GM21825 (cell line): ENCODE results near the gene ECE1.

Experiments
- ATAC-seq: cut with Tn5 transposase; IDR thresholded peaks from one replicate; pipeline ENCODE4 v1.9.1; 2021; ENCODE audit warnings: mild to moderate bottlenecking, moderate library complexity; ENCODE audit not compliant: unreplicated experiment

ECE1 gene

DNA sequence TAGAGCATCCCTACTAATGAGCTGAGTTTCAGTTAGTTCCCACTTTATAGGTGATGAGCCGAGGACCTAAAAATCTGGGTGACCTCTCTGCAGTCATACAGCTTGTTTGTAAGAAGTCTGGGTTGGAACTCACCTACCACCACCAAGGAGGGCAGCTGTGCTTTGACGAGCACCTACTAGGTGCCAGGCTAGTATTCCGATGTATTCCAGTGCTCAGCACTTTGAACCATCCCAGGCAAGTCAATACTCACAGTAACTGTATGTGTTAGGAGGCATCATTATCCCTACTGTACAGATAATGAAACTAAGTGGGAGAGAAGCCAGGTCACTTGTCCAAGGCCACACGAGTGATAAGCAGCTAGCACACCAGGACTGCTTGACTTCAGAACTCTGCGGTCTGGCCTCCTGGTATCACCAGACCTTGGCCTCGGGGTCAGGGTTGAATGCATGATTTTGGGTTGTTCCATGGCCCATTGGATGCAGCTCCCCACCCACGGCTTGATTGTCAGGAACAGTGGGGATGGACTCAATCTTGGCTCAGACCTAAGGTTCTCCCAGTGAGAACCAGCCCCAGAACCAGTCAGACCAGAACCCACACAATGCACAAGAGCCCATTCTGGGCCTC lies 20.7 kb downstream of the ECE1 start:
- no peak for ATAC-seq

DNA sequence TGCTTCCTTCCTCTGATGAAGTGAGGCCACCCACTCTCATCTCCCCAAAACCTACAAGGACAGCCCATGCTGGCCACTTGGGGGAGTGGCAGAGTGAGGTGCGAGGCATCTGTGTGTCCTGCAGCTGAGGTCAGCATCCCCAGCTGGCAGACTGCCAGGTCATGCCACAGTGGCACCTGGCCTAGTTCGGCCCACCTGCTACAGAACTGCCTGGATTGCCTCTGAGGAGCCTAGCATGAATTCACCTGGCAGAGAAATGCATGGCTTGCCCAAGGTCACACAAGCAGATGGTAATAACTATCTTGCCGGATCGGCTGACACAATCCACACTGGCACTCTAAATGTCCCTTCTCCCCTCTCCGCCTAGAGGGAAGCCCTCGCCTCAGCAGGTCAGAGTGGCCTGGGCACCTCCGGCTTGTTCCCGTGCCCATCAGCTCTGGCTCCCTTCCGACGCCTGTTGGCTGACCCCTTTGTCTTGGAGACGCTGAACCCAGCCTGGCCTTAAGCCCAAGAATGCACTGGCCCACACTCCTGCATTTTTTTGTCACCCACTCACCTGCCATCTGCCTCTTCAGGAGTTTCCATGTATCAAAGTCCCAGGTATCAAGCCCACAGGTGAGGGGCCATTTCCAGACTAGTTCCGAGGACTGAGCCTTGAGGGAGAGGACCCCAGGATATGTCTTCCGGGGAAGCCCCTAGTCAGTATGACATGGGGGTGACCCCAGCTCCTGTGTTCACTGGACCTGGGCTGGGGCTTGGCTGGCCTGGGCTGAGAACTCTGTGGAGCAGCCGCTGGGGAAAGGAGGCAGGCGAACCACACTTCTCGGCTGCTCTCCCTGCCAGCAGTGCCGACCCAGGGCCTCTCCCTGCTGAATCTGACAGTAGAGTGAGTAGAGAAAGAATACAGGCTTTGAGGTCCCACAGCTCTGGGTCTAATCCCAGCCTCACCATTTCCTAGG lies 21.7 kb downstream of the ECE1 start:
- ATAC-seq = no peak

DNA sequence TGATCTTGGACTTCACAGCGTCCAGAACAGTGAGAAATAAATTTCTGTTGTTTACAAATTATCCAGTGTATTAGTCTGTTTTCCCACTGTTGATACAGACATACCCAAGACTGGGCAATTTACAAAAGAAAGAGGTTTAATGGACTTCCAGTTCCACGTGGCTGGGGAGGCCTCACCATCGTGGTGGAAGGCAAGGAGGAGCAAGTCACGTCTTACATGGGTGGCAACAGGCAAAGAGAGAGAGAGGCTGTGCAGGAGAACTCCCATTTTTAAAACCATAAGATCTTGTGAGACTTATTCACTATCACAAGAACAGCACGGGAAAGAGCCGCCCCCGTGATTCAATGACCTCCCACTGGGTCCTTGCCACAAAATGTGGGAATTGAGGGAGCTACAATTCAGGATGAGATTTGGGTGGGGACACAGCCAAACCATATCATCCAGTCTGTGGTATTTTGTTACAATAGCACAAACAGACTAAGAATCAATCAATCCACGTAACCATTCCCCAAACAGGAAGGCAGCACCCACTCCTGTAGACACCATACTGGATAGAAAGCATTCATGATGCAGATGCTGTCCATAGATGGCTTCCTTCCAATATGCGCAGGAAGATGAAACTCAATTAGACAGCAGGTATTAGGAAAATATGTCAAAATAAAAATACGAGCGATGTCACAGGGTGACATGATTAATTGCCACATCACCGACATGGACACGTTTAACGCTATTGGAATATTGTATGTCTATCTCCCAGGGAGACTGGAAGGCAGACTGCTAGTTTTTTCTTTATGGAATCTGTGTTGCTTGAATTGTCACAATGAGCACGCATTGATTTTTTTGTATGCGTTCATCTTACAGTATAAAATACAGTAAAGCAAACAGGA lies 22.8 kb downstream of the ECE1 start:
- no peak for ATAC-seq

DNA sequence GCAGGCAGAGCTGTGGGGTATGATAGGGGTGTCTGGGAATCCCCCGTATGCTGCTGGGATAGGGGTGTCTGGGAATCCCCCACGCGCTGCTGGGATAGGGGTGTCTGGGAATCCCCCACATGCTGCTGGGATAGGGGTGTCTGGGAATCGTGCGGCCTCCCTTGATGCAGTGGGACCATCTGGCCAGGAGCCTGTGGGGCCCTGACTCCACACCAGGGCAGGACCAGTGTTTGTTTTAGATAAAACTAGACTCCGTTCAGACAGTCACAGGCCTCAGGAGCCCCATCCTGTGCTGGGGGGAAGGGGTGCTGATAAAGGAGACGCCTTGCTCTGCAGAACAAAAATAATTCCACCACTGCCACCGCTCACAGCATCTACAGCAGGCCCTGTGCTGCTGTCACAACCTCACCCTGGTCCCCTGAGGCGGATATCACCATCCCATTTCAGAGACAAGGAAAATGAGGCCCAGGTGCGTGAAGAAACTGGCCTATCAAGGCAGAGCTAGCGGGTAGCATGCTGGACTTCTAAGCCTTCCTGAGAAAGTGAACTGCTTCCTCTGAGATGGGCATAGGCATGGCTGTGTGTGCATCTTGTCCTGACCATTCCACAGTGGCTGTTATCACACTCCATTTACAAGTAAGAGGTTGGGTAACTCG lies 24.0 kb downstream of the ECE1 start:
- no peak for ATAC-seq

DNA sequence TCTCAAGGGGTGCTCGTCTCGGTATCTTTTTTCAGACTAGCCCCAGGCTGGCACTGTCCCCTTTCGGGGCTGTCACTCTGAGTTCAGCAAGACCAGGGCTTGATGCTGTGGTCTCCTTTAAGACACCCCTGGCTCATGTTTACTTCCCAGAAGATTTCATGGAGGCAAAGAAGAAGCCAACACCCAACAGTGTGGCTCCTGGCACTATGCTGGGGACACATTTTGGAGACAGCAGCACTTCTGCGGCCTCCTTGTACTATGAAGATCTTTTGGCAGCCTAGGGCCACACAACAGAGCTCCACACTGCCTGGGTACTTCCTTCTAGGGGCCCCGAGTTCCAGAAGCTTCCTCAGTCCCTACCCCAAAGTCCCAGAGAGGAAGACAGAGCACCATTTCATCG lies 24.6 kb downstream of the ECE1 start:
- no peak for ATAC-seq

DNA sequence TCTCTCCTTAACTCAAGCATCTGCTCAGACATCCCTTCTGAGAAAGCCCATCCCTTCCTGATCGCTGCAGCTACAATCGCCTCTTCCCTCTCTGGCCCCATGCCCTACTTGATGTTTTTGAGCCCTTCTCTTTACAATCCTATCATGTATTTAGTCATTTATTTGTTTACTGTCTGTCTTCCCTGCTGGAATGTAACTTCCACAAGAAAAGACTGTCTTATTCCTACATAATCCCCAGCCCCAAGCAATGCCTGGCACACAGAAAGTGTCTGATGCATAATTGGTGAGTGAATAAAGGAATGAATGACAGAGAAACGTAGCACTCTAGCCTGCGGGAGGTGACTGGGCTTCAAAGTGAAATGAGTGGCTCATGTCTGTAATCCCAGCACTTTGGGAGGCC lies 25.4 kb downstream of the ECE1 start:
- no peak for ATAC-seq

DNA sequence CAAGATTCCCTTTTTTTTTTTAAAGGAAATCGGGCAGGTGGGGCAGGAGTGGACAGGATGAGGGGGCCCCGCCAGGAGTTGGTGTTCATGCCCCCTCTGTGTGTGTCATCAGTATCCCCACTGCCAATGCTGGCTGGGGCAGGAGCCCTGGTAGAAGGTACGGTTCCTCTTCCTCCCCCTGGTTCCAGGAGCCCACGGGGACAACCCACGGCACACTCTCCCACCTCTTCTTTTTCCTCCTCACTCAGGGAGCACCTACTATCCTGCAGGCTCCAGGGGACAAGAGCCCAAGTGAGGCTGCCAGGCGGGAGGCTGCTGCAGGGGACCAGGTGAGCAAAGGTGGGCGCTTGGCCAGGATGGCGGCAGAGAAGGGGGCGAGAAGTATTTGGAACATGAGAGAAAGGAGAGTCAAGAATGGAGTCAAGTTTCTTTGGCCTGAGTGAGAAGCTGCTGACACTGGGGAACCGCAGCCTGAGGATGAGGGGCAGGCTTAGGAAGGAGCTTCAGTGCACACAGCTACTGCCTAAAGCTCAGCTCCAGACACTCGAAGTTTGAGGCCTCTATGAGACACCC lies 26.5 kb downstream of the ECE1 start:
- ATAC-seq = no peak

DNA sequence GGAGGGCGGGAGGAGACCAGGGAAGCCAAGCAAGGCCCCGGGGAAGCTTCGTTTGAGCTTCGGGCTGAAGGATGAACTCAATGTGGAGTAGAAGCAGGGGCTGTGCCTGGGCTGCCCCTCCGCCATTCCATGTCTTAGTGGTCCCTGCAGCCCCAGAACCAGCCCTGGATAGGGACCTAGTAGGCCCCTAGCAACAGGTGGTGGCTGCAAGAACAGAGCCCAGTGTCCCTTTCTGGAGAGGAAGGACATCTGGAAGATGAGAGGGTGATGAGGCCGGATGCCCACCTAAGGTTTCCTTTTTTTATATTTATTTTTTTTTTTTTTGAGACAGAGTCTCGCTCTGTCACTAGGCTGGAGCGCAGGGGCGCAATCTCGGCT lies 27.2 kb downstream of the ECE1 start:
- no peak for ATAC-seq

DNA sequence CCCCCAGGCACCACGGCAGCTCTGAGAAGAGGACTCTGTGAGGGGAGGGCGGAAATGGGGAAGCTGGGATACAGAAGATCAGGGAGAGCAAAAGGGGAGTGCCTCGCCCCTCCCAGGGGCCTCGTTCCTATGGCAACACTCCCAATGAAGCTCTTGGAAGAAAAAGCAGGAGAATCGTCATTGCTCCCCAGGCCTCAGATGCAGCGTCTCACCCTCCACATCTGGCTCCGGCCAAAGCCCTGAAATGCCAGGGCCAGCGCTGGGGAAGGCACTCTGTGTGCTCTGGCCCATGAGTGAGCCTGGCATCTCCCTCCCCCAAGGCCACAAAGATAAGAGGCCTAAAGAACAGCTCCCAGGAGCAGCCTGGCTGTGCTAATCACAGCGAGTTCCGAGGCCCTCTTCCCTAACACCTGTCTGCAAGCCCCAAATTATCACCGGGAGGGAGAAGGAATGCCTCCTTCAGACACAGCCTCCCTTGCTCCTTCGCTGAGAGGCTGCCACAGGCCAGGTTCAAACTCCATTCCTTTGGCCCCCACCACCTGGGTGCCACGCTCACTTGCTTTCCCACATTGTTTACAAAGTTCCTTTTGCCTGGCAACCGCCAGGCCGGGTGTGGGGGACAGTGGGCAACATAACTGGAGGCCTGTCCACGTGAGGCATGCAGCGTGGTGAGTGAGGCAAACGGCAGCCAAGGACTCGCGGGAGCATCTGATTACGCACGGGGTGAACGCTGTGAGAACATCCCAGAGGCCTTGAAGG lies 27.8 kb downstream of the ECE1 start:
- ATAC-seq = no peak

DNA sequence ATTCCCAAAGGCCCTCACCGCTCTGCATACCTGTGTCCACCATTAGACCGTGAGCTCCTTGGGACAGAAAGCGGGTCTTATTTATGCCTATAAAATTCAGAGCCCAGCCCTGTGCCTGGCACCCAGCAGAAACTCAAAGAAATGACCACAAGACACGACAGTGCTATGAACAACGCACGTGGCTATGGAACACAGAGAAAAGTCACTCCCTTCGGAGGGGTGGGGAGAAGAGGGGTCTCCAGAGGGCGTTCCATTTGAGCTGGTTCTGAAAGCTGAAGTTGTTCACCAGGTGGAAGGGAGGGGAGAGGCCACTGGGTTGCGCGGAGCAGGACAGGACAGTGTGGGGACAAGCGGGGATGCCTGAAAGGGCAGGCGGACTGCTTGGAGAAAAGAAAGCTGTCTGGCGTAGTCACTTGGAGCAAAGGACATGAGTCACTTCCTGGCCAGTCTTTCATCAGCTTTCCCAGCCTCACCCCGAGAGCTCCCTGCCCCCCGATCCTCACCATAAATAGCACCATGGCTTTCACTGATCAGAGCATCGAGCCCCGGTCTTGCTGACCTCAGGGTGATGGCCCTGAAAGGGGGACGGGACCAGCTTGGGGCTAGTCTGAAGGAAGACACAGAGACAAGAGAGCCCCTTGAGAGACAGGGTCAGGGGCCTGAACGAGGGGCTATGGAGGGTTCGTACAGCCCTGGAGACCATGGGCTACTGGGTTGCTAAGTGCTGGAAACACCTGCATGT lies 28.5 kb downstream of the ECE1 start:
- no peak for ATAC-seq

DNA sequence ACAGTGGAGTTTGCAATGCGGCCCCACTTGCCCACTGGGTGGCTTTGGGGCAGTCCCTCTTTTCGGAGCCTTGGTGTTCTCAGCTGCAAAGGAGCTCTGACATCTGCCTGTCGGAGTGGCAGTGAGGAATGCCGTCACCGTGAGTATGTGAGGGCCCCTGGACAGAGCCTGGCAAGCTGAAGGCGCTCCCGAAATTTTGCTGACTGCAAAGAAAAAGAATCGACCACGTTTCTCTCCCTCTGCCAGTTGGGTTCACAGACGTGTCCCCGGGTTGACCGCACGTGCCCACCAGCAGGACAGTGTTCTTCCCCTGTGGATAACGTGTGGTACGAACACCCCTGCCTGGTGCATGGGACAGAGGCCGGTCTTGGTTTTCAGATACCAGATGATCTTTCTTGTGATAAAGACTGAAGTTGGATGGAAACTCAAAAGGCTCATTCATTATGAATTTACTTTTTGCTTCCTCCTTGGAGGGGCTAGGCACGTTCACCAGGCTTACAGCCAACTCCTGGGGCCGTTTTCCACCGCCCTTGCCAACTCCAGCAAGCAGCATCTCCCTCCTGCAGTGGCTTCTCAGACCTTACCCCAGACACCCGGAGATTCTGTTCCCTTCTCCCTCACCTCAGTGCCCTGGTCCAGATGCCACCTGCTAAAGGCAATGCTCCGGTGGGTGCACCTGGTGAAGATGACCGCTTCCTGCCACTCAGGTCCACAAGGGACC lies 29.7 kb downstream of the ECE1 start:
- ATAC-seq = no peak

DNA sequence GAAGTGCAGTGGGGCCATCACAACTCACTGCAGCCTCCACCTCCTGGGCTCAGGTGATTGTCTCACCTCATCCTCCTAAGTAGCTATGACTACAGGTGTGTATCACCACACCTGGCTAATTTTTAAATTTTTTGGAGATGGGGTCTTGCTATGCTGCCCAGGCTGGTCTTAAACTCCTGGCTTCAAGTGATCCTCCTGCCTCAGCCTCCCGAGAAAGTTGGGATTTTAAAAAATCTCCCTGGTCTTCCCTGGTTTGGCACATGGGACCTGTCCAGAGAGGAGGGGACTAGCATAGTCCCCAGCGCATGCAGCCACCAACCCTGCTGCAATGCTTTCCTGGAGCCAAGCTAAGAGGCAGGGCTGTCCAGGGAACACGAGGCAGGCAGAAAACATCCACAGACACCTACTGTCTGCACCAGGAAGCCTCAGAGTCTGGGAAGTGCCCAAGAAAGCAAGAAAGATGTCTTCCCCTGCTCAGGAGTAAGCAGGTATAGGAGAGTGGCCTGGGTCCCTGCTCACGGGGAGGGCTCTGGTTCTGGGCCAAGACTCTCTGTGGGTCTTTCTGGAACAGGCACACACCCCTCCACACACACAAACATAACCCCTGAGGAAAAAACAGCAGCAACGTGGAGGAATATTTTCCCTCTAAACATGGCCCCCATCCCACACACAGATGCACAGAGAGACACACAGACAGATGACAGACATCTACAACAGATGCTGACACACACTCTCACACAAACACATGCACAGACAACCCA lies 30.8 kb downstream of the ECE1 start:
- no peak for ATAC-seq

DNA sequence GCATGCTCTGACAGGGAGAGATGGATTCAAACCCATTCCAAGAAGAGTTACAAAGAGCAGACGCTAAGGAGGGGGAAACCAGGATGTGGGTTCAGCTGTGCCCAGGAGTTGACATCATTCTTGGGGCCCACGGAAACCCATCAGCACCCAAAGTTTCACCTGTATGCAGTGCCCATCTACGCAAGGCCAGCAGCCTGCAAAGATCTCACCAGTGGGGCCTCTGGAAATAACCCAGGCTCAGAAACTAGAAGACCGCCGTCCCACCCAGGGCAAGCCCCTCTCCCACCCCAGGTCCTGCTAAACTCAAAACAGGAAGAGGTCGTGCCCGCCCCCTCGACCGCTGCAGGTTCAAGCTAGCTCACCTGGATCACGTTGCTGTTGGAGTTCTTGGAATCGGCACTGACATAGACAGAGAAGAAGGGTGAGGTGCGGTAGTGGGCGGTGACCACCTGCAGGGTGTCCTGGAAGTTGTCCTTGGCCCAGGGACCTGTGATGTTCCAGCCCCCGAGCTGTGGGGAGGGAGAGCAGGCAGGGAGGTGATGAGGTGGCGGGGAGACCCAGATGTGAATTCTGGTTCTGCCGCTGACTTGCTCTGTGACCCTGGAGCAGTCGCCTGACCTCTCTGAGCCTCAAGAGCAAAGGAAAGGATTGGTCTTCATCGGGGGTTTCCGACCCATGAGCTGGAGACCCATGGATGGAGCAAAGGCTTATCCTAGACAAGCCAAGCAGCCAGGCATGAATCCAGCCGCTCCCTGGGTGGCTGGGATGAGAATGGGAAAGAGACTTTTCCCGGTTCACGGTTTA lies 31.7 kb downstream of the ECE1 start:
- no peak for ATAC-seq

DNA sequence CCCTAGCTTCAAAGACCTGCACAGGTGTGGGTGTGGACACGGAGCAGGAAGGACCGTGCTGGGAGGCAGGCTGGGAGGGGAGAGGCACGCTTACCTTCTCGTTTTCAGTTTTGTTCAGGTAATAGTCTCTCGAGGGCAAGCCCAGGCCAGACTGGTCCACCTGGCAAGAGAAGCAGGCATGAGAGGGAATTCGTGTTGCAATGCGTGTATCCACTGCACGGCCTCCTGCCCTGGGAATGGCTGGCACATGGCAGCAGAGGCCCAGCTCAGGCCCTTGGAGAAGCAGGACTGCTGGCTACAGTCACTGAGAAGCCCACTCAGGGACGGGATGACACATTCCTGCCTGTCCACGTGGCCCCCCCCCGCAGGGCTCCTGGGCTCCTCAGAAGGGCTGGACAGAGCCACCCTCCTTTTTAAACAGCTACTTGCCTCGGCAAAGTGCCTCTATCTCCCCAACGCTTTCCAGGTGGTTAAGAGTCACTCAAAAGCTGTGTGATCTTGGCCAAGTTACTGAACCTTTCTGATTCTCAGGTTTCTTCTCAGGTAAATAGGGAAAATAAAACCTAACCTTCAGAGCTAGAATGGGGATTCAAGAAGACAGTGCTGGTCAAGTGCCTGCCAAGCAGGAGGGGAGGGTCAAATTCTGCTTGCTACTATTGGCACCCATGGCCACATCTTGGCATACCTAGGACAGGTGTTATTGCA lies 32.7 kb downstream of the ECE1 start:
- ATAC-seq = no peak

DNA sequence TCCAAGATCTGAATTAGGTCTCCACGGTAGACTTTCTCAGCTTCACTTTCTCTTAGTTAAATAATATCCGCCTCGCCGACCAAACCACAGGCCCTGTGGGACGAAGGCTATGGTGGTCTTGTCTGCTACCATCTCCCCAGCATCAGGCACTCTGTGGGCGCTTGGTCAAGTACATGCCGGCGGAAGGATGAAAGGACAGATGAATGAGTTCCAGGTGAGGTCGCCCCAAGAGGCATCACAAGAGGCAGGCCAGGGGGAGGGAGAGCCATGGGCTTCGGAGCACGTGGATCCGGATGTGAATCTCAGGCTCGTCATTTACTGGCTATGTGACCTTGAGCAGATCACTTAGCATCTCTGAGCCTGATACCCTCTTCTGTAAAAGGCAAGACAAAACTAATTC lies 33.5 kb downstream of the ECE1 start:
- no peak for ATAC-seq

DNA sequence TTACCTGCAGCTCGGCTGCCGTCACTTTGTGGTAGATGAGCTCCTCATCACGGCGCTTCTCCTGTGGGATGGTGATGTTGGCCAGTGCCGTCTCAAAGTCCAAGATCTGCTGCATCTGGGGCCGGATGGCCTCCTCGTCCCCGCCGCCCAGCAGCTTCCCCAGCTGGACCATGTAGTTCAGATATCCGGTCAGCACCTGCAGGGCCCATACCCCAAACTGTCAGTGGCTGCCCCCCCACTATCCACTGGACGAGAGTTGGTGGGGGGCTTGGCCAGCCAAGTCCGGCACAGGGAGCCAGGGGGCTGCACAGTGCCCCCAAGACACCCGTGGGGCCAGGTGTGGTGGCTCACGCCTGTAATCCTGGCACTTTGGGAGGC lies 34.3 kb downstream of the ECE1 start:
- no peak for ATAC-seq
